Suprapubic skin (tissue), 3 donors: ENCODE measurements around the gene HBG2.

Source experiments
- POLR2AphosphoS5 ChIP-seq, 3 donors: sonication (generic); formaldehyde crosslinking; IDR thresholded peaks; one replicate each; pipeline ENCODE4 v1.6.1; 2017; ENCODE audit warnings: antibody characterized with exemption in 3 of 3
- TF ChIP-seq, protein P1 (sequence below), 2 donors: fragments of 200-600 bp in 1 of 2; fragments of 450-650 bp in 1 of 2; sonication (generic) in 1 of 2; IDR thresholded peaks; one replicate each; pipeline ENCODE4 v1.5.1; 2016 to 2019; ENCODE audit warnings: antibody characterized with exemption in 2 of 2, mild to moderate bottlenecking in 1 of 2, moderate library complexity in 1 of 2

DNA sequence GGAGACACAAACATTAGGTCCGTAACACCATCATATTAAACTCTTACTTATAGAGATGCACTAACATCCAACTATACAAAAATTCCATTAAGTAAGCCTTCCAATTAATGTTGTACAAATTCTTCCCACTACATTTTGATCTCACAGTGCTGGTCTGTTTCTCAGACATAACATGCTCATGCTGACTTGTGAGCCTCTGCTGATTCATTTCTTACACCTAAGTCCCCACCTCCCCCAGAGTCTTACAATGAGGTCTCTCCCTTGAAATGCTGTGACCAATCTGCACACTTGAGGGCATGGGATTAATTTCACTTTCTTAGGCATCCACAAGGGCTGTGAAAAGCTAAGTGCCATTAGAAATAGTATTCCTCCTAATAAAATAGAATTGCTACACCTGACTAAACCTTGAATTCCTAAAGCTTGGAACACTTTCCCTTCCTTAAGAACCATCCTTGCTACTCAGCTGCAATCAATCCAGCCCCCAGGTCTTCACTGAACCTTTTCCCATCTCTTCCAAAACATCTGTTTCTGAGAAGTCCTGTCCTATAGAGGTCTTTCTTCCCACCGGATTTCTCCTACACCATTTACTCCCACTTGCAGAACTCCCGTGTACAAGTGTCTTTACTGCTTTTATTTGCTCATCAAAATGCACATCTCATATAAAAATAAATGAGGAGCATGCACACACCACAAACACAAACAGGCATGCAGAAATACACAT, 6.9 kb downstream of the HBG2 start:
- TF ChIP-seq, protein P1, sequence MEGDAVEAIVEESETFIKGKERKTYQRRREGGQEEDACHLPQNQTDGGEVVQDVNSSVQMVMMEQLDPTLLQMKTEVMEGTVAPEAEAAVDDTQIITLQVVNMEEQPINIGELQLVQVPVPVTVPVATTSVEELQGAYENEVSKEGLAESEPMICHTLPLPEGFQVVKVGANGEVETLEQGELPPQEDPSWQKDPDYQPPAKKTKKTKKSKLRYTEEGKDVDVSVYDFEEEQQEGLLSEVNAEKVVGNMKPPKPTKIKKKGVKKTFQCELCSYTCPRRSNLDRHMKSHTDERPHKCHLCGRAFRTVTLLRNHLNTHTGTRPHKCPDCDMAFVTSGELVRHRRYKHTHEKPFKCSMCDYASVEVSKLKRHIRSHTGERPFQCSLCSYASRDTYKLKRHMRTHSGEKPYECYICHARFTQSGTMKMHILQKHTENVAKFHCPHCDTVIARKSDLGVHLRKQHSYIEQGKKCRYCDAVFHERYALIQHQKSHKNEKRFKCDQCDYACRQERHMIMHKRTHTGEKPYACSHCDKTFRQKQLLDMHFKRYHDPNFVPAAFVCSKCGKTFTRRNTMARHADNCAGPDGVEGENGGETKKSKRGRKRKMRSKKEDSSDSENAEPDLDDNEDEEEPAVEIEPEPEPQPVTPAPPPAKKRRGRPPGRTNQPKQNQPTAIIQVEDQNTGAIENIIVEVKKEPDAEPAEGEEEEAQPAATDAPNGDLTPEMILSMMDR (IDR thresholded peaks at IDR 0.05) = no peak
- no peak for TF ChIP-seq POLR2AphosphoS5 (IDR thresholded peaks at IDR 0.05)
